Amygdala (tissue), 56 donors: Measurements from ENCODE around the gene ATOH7.
"Not testable (repeated sequence)": the region's sequence is repeated elsewhere in the genome, so short reads cannot be mapped to it uniquely, and the experiment has no call there.

Experiments used
- DNase-seq, 56 donors: peaks; one replicate each; lab custom pipeline; 2025; lab: John Stamatoyannopoulos, UW

ATOH7 gene

GRCh38 chr10:68238371-68238770 lies 6.5 kb upstream of the ATOH7 start:
- no peak for DNase-seq

GRCh38 chr10:68237173-68237572 lies 5.3 kb upstream of the ATOH7 start:
- no peak for DNase-seq

- DNase-seq, result peak in 4 of 56 donors; percentile 1 to 9 (median 4)
Measured at GRCh38 chr10:68235581-68235980, 3.7 kb upstream of the ATOH7 start.

GRCh38 chr10:68235111-68235510 lies 3.2 kb upstream of the ATOH7 start:
- no peak for DNase-seq

GRCh38 chr10:68233046-68233445 lies 1.1 kb upstream of the ATOH7 start:
- no peak for DNase-seq

- peak in 53 of 56 donors; percentile 12 to 85 (median 65) for DNase-seq
Measured at GRCh38 chr10:68231106-68231816, 652 bp downstream of the ATOH7 start.

GRCh38 chr10:68230268-68230667 lies 1.6 kb downstream of the ATOH7 start:
- no peak for DNase-seq

- DNase-seq, result no peak
Measured at GRCh38 chr10:68224810-68225209, 7.1 kb downstream of the ATOH7 start.

- DNase-seq, result no peak
Measured at GRCh38 chr10:68223535-68224165, 8.3 kb downstream of the ATOH7 start.

GRCh38 chr10:68222391-68222790 lies 9.5 kb downstream of the ATOH7 start:
- no peak for DNase-seq

GRCh38 chr10:68221196-68221595 lies 10.7 kb downstream of the ATOH7 start:
- DNase-seq, result no peak

- DNase-seq, result no peak
Measured at GRCh38 chr10:68218786-68219185, 13.1 kb downstream of the ATOH7 start.

GRCh38 chr10:68212721-68213352 lies 19.1 kb downstream of the ATOH7 start:
- DNase-seq, result peak in 1 of 56 donors; percentile 27

- DNase-seq, result no peak
Measured at GRCh38 chr10:68211669-68212068, 20.2 kb downstream of the ATOH7 start.

- DNase-seq, result peak in 43 of 56 donors; percentile 1 to 77 (median 23)
Measured at GRCh38 chr10:68208424-68209042, 23.4 kb downstream of the ATOH7 start.

GRCh38 chr10:68202960-68203353 lies 29.0 kb downstream of the ATOH7 start:
- no peak for DNase-seq

GRCh38 chr10:68196701-68197100 lies 35.2 kb downstream of the ATOH7 start:
- no peak for DNase-seq

- not testable (repeated sequence) for DNase-seq
Measured at GRCh38 chr10:68195776-68196175, 36.1 kb downstream of the ATOH7 start.

GRCh38 chr10:68194290-68194689 lies 37.6 kb downstream of the ATOH7 start:
- DNase-seq, result no peak

- no peak for DNase-seq
Measured at GRCh38 chr10:68192113-68192512, 39.8 kb downstream of the ATOH7 start.

GRCh38 chr10:68188835-68189234 lies 43.1 kb downstream of the ATOH7 start:
- DNase-seq, result no peak
